ENCODE results near the gene POU3F2. TPM values are rescaled to one million over a fixed set of nuclear protein-coding genes. Genes with fewer than 3 reads are reported as not detected.

The POU3F2 gene
- total RNA-seq, 1 experiment from 2014 or later: not detected

DNA sequence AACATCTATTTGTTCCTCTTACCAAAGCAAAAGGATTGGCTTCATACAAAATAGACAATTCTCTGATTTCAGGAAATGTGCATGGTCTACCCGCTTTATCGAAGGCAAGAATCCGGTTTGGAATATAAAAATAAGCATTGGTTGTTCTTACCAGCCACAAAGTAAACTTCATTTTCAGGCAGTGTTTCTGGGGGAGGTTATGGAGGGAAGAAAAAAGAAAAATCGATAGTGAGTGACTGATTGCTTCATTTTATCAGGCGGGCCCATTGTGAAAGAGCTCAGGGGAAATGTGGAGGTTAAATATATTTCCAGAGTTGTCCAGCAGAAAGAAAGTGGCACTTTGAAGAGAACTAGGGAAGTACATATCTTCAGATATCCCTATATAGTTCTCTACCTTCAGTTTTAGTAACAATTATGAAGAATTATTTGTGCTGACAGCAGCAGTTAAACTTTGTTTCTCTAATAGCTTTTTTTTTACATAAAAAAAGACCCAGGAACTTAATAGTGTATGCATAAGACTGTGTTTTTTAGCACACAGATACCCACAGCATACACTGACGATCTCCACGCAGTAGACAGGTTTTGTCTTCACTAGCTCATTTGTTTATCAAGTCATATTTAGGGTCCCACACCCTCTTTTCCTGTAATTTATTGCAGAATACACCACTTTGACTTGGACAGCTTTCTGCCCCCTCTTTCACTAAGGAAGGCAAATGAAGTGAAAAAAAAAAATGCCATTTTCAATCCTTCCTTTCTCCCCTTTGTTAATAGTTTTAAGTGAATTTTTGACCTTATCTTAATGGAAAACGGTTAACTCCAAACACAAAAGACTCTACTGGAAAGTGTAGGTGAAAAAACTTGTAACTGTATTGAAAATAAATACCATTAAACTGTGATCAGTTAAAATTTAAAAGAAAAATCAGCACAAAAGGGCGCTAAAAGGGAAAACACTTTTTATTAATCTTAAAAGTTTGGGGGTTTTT lies 2.9 kb downstream of the POU3F2 start:
- intact Hi-C loops (cut with micrococcal nuclease; ENCODE audit: unreplicated experiment): no loop called here
- ChIA-PET POLR2A (no interaction called here), CTCF (no interaction called here)
- DNase-seq: no peak
- Mint-ChIP-seq H3K4me3 (ENCODE audit: unreplicated experiment) (no peak overlapping the region), H3K36me3 (ENCODE audit: insufficient read depth, unreplicated experiment) (no peaks in the 10 kb centered on the region), H3K27me3 (ENCODE audit: insufficient read depth, unreplicated experiment) (peaks cover 43% of the 10 kb centered on the region), H3K27ac (ENCODE audit: unreplicated experiment) (no peak overlapping the region), H3K9me3 (ENCODE audit: unreplicated experiment) (no peaks in the 10 kb centered on the region), H3K4me1 (ENCODE audit: low read depth, unreplicated experiment) (peaks cover 7% of the 10 kb centered on the region)
- H3K4me1 ChIP-seq: peaks cover 27% of the 10 kb centered on the region
- H3K4me3 ChIP-seq (ENCODE audit: low read depth, low read length): no peak overlapping the region
- H3K36me3 ChIP-seq (ENCODE audit: control insufficient read depth, insufficient read depth, low read length): no peaks in the 10 kb centered on the region
- TF ChIP-seq, protein P1, sequence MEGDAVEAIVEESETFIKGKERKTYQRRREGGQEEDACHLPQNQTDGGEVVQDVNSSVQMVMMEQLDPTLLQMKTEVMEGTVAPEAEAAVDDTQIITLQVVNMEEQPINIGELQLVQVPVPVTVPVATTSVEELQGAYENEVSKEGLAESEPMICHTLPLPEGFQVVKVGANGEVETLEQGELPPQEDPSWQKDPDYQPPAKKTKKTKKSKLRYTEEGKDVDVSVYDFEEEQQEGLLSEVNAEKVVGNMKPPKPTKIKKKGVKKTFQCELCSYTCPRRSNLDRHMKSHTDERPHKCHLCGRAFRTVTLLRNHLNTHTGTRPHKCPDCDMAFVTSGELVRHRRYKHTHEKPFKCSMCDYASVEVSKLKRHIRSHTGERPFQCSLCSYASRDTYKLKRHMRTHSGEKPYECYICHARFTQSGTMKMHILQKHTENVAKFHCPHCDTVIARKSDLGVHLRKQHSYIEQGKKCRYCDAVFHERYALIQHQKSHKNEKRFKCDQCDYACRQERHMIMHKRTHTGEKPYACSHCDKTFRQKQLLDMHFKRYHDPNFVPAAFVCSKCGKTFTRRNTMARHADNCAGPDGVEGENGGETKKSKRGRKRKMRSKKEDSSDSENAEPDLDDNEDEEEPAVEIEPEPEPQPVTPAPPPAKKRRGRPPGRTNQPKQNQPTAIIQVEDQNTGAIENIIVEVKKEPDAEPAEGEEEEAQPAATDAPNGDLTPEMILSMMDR (IDR thresholded peaks at IDR 0.05; ENCODE audit: insufficient read depth in 1 of 2, low read depth in 1 of 2, low read length in 1 of 2, severe bottlenecking in 1 of 2, unreplicated experiment in 1 of 2): no peak
- no peaks in the 10 kb centered on the region for H3K9me3 ChIP-seq
- peaks cover 14% of the 10 kb centered on the region for H3K27me3 ChIP-seq (replicated peaks; ENCODE audit: control insufficient read depth, insufficient read depth, low read length)
- BruUV-seq (replicated peaks): no TSS peak

DNA sequence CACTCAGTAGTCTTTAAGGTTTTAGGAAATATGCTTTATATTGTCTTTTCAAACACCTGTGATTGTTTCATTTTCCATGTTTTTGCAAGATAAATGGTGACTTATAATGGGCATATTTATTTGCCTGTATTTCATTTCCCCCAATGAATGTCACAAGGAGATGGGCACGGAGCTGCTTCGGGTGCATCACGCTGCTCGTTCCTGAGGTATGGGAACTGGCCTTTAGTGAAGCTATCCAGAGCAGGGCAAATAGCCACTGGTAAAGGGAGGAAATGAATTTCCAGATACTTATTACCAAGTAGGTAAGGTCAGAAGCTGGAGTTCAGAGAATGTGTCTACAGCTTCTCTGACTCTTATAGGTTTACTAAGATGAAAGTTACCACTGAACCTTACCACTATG lies 3.7 kb downstream of the POU3F2 start:
- Mint-ChIP-seq H3K4me3 (ENCODE audit: unreplicated experiment) (no peak overlapping the region), H3K27me3 (ENCODE audit: insufficient read depth, unreplicated experiment) (peaks cover 43% of the 10 kb centered on the region), H3K9me3 (ENCODE audit: unreplicated experiment) (no peaks in the 10 kb centered on the region), H3K36me3 (ENCODE audit: insufficient read depth, unreplicated experiment) (no peaks in the 10 kb centered on the region), H3K4me1 (ENCODE audit: low read depth, unreplicated experiment) (peaks cover 7% of the 10 kb centered on the region), H3K27ac (ENCODE audit: unreplicated experiment) (no peak overlapping the region)
- Histone ChIP-seq H3K9me3 (no peaks in the 10 kb centered on the region), H3K4me3 (ENCODE audit: low read depth, low read length) (no peak overlapping the region), H3K27me3 (replicated peaks; ENCODE audit: control insufficient read depth, insufficient read depth, low read length) (peaks cover 9% of the 10 kb centered on the region), H3K36me3 (ENCODE audit: control insufficient read depth, insufficient read depth, low read length) (no peaks in the 10 kb centered on the region), H3K4me1 (peaks cover 19% of the 10 kb centered on the region)
- TF ChIP-seq, protein P1 (IDR thresholded peaks at IDR 0.05; ENCODE audit: insufficient read depth in 1 of 2, low read depth in 1 of 2, low read length in 1 of 2, severe bottlenecking in 1 of 2, unreplicated experiment in 1 of 2): no peak
- no peak for DNase-seq
- CTCF ChIA-PET: no interaction called here
- POLR2A ChIA-PET: no interaction called here
- intact Hi-C loops (cut with micrococcal nuclease; ENCODE audit: unreplicated experiment): no loop called here
- BruUV-seq (replicated peaks): no TSS peak

DNA sequence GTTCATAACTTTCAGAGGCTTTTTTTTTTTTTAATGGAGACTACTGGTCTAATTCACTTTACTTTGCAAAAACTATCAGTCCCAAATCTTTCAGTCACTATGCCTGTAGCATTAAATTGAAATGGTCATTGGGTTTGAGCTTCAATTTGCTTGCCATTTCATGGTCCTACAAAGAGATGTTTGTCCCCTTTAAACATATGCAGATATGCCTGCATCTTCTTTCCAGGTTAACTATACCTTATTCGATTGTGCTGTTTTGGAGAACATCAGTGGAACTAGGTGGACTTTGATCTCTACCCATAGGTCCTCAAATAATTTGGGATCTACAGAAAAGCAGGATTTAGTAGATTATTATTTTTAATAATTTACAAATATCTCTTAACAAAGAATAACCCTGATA lies 4.6 kb downstream of the POU3F2 start:
- Mint-ChIP-seq H3K4me3 (ENCODE audit: unreplicated experiment) (no peak overlapping the region), H3K9me3 (ENCODE audit: unreplicated experiment) (no peaks in the 10 kb centered on the region), H3K27me3 (ENCODE audit: insufficient read depth, unreplicated experiment) (peaks cover 41% of the 10 kb centered on the region), H3K36me3 (ENCODE audit: insufficient read depth, unreplicated experiment) (no peaks in the 10 kb centered on the region), H3K27ac (ENCODE audit: unreplicated experiment) (no peak overlapping the region), H3K4me1 (ENCODE audit: low read depth, unreplicated experiment) (peaks cover under 1% of the 10 kb centered on the region)
- DNase-seq: no peak
- Histone ChIP-seq H3K4me3 (ENCODE audit: low read depth, low read length) (no peak overlapping the region), H3K4me1 (peaks cover 9% of the 10 kb centered on the region), H3K9me3 (no peaks in the 10 kb centered on the region), H3K36me3 (ENCODE audit: control insufficient read depth, insufficient read depth, low read length) (no peaks in the 10 kb centered on the region), H3K27me3 (replicated peaks; ENCODE audit: control insufficient read depth, insufficient read depth, low read length) (peaks cover 5% of the 10 kb centered on the region)
- ChIA-PET POLR2A (no interaction called here), CTCF (no interaction called here)
- intact Hi-C loops (cut with micrococcal nuclease; ENCODE audit: unreplicated experiment): loop anchor here (1.0 kb wide), 2 partner anchors 70 to 791 kb away; no protein-coding TSS in a partner anchor
- no TSS peak for BruUV-seq (replicated peaks)
- TF ChIP-seq, protein P1 (IDR thresholded peaks at IDR 0.05; ENCODE audit: insufficient read depth in 1 of 2, low read depth in 1 of 2, low read length in 1 of 2, severe bottlenecking in 1 of 2, unreplicated experiment in 1 of 2): no peak
